ENCODE measurements around the gene ZNF584. TPM values are rescaled to one million over a fixed set of nuclear protein-coding genes. Genes with fewer than 3 reads are reported as not detected.
"Not testable (repeated sequence)": the region's sequence is repeated elsewhere in the genome, so short reads cannot be mapped to it uniquely, and the experiment has no call there.

ZNF584 gene
- total RNA-seq = 19.8 TPM
- long read RNA-seq, partial matches to known transcripts = 0 of 20 reads
- long read RNA-seq, other reads (novel, unspliced or antisense) = 16 of 20 reads

DNA sequence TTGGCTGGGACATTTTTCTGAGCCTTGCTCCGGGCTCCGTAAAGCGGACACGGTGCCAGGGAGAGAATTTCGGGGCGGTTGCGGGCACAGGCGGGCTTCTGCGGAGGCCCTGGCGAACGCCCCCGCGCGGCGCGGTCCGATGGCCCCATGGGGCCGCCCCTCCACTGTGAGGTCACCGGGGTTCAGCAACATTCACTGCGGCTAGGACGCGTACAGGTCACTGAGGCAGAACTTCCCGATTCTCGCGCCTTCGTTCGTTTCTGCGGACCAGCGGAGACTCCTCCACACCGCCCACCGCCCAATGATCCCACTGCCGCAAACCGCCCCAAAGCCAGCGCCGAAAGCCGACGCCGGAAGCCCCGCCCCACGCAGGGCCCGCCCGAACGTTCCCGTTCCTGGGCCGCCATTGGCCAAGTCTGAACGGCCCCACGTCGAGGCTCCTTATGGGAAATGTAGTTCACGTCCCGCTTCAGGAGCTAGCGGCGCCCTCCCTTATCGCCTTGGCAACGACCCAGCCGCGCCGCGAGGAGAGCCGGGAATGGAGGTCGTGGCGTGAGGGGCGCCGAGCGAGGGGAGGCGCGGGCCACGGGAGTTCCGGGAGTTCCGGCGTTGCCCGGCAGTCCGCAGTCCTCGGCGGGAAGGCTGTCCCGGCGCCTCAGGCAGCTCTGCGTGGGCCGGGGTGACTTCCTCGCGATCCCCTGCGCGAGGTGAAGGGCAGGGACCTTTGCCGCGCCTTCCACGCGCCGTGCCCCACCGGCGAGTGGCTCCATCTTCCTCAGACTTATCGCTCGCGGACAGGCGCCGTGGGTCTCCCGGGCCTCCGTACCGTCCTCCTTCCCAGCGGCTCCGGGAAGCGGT is at the start of gene ZNF584:
Gene ZNF584 (plus strand): TSS at position 498 of the 858 bp plus-strand sequence. CDS start 499 bp downstream, outside the sequence.
- intact Hi-C loops (cut with DNase I) = loop anchor here (1.0 kb wide), 1 partner anchor 32 kb away; the partner anchor contains the start of gene ZNF132
- peak; percentile 98 for DNase-seq (ENCODE audit: low spot score)

- intact Hi-C loops (cut with DNase I) = no loop called here
- DNase-seq (ENCODE audit: low spot score) = no peak
Measured at GRCh38 chr19:58361900-58362271, 46.6 kb upstream of the ZNF584 start.

DNA sequence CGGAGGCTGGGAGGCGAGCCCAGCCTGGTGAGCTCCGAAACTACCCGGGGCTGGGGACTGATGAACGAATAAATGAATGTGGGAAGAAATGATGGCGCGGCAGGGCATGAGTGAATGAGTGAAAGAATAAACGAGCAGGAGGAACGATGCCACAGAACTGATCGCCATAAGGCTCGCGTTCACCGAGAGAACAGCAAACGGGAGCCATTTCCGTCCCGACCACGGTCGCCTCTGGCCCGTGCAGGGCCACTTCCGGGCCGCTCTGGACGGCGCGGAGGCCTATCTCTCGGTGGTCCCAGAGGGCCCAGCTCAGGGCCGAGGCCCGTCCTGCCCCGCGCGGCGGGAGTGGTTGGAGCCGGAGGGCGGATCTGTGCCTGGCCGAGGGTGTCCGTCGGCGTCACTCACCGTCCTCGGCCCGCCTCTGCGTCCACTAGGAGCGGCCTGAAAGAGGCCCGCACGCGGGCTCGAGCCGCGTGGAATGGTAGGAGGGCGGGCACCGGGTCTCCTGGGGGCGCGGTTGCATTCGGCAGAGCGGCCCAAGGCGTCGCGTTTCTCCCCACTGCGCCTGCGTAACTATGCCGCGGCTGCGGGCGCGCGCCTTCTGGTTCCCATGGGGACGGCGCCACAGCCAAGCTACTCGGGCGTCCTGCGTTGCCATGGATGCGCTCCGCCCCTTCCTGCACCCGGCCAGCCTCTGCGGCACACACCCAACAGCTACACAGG is 46.0 kb upstream of the ZNF584 start, which contains the start of gene ZNF497:
Gene ZNF497 (minus strand): TSS at position 480 of the 723 bp plus-strand sequence. CDS start 5,116 bp downstream, outside the sequence.
- DNase-seq (ENCODE audit: low spot score) = peak; percentile 98
- intact Hi-C loops (cut with DNase I) = no loop called here

DNA sequence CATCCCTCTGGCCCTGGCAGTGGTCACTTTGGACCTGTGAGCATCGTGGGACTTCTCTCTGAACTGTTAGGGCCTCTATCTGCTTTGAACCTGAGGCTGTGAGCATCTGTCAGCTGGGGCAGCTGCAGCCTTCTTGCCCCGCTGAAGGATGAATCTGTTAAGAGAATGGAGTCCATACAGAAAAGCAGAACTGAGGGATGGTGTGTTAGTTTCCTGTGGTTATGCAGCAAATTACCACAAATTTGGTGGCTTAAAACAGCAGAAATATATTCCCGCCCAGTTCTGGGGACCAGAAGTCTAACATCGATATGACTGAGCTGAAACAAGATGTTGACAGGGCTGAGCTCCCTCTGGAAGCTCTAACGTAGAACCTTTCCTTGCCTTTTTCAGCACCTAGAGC is 44.3 kb upstream of the ZNF584 start:
- intact Hi-C loops (cut with DNase I) = no loop called here
- DNase-seq (ENCODE audit: low spot score) = no peak

GRCh38 chr19:58366585-58367430 is 41.6 kb upstream of the ZNF584 start:
- intact Hi-C loops (cut with DNase I) = no loop called here
- peak; percentile 58 for DNase-seq (ENCODE audit: low spot score)

- intact Hi-C loops (cut with DNase I) = no loop called here
- DNase-seq (ENCODE audit: low spot score) = no peak
Measured at GRCh38 chr19:58367698-58368454, 40.6 kb upstream of the ZNF584 start.

GRCh38 chr19:58368561-58369360 is 39.7 kb upstream of the ZNF584 start:
- intact Hi-C loops (cut with DNase I) = no loop called here
- no peak for DNase-seq (ENCODE audit: low spot score)

DNA sequence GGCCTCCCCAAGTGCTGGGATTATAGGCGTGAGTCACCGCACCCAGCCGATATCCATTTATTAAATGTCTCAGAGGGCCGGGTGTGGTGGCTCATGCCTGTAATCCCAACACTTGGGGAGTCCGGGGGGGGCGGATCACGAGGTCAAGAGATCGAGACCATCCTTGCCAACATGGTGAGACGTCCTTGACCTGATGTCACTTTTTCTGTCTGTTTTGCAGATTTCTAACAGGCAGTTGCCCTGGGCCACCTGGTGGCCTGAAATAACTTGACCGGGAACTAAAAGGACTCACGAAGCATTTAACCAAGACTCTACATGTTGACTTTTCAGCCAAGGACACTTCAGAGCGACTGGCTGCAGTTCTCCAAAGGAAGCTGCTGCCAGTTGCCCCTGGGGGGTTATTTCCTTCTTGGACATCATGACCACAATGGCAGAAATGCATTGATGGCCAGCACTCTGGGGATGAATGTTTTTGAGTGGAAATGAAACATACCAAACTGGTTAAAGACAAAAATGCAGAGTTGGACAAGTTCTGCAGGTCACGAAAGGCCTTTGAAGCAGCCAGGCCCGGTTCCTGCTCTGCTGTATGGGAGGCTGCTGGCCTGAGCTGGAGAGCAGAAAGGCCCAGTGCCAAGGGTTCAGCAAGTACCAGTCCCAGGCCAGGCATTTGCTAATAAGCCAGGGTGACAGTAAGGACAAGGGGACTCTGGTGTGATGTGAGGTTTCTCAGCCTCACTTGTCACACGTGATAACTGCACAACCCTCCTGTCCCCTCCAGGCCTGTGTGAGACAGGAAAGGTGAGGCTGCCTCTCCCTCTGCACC is 35.9 kb upstream of the ZNF584 start:
- intact Hi-C loops (cut with DNase I) = no loop called here
- no peak for DNase-seq (ENCODE audit: low spot score)

DNA sequence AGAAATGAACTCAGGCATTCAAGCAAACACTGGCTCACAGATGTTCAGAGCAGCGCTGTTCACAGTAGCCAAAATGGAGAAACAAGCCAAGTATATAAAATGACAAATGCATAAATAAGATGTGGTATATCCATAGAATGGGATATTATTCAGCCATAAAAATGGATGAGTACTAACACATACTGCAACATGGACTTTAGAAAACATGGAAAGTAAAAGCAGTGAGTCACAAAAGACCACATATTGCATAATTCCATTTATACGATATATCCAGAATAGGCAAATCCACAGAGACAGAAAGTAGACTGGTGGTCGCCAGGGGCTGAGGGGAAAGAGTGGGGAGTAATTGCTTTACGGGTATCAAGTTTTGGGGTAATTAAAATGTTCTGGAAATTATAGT is 34.2 kb upstream of the ZNF584 start:
- intact Hi-C loops (cut with DNase I) = no loop called here
- no peak for DNase-seq (ENCODE audit: low spot score)

DNA sequence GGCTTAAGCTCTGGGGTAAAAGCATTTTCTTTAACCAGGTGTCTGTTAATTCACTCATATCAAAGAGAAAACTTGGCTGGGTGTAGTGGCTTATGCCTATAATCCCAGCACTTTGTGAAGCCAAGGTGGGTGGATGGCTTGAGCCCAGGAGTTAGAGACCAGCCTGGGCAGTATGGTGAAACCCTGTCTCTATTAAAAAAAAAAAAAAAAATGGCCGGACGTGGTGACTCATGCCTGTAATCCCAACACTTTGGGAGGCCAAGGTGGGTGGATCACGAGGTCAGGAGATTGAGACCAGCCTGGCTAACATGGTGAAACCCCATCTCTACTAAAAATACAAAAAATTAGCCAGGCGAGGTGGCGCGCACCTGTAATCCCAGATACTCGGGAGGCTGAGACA is 31.7 kb upstream of the ZNF584 start:
- DNase-seq (ENCODE audit: low spot score); intact Hi-C loops (cut with DNase I): not testable (repeated sequence)

GRCh38 chr19:58379246-58379645 is 29.2 kb upstream of the ZNF584 start:
- DNase-seq (ENCODE audit: low spot score) = no peak
- intact Hi-C loops (cut with DNase I) = no loop called here

DNA sequence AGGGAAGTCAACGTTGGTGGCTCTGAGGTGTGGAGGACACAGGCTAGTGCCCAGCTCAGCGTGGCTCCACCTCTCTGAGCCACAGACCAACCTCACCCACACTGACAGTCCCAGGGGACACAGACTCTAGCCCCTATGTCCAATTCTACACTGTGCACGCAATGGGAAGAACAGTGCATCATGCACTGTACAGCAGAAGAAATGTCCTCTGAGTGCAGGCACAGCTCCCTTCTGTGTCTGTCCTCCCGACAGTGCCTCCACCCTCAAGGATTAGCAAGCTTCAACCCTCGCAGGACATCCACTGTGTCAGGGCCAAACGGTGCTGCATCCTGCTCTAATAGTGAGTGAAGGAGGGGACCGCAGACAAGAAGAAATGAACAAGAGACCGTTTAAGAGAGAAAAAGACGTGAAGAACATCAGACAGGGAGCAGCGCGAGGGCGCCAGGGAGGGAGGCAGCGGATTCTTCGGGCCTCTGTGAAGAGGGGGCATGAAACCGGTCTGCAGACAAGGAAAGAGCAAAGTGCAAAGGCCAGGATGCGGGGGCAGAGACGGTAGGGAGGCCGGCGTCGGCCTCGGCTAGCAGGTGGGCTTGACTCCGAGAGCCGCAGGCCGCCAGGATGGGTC is 28.3 kb upstream of the ZNF584 start:
- intact Hi-C loops (cut with DNase I) = loop anchor here (2.0 kb wide), 1 partner anchor 75 kb away; the partner anchor contains the start of gene ERVK3-1
- DNase-seq (ENCODE audit: low spot score) = no peak

- peak; percentile 99 for DNase-seq (ENCODE audit: low spot score)
- intact Hi-C loops (cut with DNase I) = loop anchor here (2.0 kb wide), 1 partner anchor 76 kb away; the partner anchor contains the start of gene ERVK3-1
Measured at GRCh38 chr19:58380662-58381459, 27.6 kb upstream of the ZNF584 start, which contains the start of gene ZNF837. TSS of gene ZNF837 (minus strand) at chr19:58381030. CDS start at chr19:58369332, 11,698 bp downstream.

DNA sequence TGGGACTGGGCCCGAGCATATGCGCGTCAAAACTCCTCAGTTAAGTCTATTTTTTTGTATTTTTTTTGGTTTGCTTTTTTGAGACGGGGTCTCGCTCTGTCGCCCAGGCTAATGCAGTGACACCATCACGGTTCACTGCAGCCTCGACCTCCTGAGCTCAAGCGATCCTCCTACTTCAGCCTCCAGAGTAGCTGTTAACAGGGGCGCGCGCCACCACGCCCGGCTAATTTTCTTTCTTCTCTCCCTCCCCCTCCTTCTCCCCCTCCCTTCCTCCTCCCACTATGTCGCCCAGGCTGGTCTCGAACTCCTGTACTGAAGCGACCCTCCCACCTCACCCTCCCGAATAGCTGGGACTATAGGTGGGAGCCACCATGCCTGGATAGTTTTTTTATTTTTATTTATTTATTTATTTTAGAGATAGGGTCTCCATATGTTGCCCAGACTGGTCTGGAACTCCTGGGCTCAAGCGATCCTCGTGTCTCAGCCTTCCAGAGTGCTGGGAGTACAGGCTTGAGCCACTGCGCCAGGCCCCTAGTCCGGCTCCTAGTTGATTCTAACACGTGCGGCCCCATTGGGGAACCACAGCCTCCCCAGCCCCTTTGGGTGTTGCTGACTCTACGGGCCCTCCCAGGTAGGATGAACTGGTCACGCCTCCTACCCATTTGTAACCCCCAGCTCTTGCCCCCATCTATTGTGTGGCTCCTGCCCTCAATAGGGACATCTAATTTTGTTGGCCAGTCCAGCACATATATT is 26.8 kb upstream of the ZNF584 start:
- intact Hi-C loops (cut with DNase I) = loop anchor here (2.0 kb wide), 1 partner anchor 77 kb away; the partner anchor contains the start of gene ERVK3-1
- DNase-seq (ENCODE audit: low spot score) = no peak

DNA sequence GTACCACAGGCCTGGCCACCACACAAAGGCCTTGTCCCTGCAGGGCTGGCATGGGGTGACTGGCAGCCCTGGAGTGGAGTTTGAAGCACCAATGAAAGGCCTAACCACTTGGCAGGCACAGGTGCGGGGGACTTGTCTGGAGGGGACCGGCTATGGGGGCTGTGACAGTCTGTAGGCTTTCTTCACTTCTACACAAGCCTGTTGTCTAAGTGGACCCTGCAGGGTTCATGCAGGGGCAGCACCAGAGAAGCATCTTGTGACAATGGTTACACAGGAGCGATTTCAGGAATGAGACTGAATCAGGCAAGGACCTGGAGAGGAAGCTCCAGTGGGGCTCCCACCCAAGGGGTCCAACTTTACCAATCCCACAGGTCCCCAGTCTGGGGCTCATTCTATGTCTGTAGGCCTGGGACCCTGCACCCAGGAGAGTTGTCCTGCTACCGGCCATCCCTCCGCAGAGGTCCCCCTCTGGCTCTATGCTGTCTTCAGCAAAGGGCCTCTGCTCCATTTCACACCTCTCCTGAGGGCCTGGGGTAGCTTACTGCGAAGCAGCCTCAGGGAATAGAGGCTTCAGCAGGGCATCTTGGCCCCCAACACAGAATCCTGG is 25.3 kb upstream of the ZNF584 start:
- no peak for DNase-seq (ENCODE audit: low spot score)
- intact Hi-C loops (cut with DNase I) = no loop called here

All from cardiac septum (tissue), 1 donor.